PFSK-1 (cell line): ENCODE results near the gene ENDOV.

Source experiments
- FOXP2 ChIP-seq: optimal IDR thresholded peaks from 2 replicates; pipeline ENCODE3; 2011; ENCODE audit warnings: borderline replicate concordance, control low read depth, inconsistent platforms; ENCODE audit not compliant: insufficient read depth; ENCODE audit errors: extremely low read length, extremely low read depth
- POLR2AphosphoS5 ChIP-seq: IDR thresholded peaks from 2 replicates; pipeline ENCODE4 v1.6.1; 2012; ENCODE audit warnings: low read depth, mild to moderate bottlenecking, control low read depth, low read length, moderate library complexity
- SIN3A ChIP-seq: IDR thresholded peaks from 2 replicates; pipeline ENCODE4 v1.6.1; 2012; ENCODE audit warnings: mild to moderate bottlenecking, low read length, moderate library complexity, borderline replicate concordance; ENCODE audit not compliant: insufficient read depth
- TAF1 ChIP-seq: IDR thresholded peaks from 2 replicates; pipeline ENCODE4 v1.6.1; 2012; ENCODE audit warnings: low read length, control low read depth, borderline replicate concordance; ENCODE audit not compliant: insufficient read depth
- TF ChIP-seq, protein P1 (sequence below), 2 experiments: IDR thresholded peaks; 2 replicates each; pipeline versions ENCODE4 v1.6.1 to v1.8.0; 2011 to 2012; ENCODE audit warnings: low read depth in 2 of 2, low read length in 2 of 2, control low read depth in 1 of 2, inconsistent platforms in 1 of 2, mild to moderate bottlenecking in 1 of 2, moderate library complexity in 1 of 2; ENCODE audit not compliant: insufficient read depth in 1 of 2

DNA sequence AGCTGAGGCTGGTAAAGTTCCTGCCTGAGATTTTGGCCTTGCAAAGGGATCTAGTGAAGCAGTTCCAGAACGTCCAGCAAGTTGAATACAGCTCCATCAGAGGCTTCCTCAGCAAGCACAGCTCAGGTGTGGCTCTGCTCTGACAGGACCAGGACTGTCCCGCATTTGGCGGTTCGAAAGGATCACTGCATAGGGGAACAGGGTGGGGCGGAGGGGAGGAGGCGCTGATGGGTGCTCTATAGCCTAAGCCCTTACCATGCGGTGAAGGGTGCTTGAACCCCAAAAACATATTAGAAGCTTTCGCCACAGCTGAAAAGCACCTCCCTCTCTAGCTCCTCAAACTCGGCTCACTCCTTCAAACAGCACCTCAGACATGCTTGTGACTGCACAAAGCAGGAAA is 29.9 kb upstream of the ENDOV start:
- no peak for TF ChIP-seq TAF1
- TF ChIP-seq POLR2AphosphoS5, result no peak
- TF ChIP-seq SIN3A, result no peak
- TF ChIP-seq, protein P1, sequence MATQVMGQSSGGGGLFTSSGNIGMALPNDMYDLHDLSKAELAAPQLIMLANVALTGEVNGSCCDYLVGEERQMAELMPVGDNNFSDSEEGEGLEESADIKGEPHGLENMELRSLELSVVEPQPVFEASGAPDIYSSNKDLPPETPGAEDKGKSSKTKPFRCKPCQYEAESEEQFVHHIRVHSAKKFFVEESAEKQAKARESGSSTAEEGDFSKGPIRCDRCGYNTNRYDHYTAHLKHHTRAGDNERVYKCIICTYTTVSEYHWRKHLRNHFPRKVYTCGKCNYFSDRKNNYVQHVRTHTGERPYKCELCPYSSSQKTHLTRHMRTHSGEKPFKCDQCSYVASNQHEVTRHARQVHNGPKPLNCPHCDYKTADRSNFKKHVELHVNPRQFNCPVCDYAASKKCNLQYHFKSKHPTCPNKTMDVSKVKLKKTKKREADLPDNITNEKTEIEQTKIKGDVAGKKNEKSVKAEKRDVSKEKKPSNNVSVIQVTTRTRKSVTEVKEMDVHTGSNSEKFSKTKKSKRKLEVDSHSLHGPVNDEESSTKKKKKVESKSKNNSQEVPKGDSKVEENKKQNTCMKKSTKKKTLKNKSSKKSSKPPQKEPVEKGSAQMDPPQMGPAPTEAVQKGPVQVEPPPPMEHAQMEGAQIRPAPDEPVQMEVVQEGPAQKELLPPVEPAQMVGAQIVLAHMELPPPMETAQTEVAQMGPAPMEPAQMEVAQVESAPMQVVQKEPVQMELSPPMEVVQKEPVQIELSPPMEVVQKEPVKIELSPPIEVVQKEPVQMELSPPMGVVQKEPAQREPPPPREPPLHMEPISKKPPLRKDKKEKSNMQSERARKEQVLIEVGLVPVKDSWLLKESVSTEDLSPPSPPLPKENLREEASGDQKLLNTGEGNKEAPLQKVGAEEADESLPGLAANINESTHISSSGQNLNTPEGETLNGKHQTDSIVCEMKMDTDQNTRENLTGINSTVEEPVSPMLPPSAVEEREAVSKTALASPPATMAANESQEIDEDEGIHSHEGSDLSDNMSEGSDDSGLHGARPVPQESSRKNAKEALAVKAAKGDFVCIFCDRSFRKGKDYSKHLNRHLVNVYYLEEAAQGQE (IDR thresholded peaks at IDR 0.05; ENCODE audit: insufficient read depth in 1 of 2, low read depth in 2 of 2, low read length in 2 of 2), result no peak
- TF ChIP-seq FOXP2, result no peak
